GM11168 (cell line): ENCODE measurements around the gene FBXL13.
"Not testable (repeated sequence)": the region's sequence is repeated elsewhere in the genome, so short reads cannot be mapped to it uniquely, and the experiment has no call there.

Source experiments
- in situ Hi-C: fragments of 300-500 bp; cut with MboI; formaldehyde crosslinking; loops from one replicate; pipeline ENCODE4 v1.12.0; 2022; ENCODE audit warnings: low sequenced_read_pairs; ENCODE audit not compliant: unreplicated experiment

Gene FBXL13

DNA sequence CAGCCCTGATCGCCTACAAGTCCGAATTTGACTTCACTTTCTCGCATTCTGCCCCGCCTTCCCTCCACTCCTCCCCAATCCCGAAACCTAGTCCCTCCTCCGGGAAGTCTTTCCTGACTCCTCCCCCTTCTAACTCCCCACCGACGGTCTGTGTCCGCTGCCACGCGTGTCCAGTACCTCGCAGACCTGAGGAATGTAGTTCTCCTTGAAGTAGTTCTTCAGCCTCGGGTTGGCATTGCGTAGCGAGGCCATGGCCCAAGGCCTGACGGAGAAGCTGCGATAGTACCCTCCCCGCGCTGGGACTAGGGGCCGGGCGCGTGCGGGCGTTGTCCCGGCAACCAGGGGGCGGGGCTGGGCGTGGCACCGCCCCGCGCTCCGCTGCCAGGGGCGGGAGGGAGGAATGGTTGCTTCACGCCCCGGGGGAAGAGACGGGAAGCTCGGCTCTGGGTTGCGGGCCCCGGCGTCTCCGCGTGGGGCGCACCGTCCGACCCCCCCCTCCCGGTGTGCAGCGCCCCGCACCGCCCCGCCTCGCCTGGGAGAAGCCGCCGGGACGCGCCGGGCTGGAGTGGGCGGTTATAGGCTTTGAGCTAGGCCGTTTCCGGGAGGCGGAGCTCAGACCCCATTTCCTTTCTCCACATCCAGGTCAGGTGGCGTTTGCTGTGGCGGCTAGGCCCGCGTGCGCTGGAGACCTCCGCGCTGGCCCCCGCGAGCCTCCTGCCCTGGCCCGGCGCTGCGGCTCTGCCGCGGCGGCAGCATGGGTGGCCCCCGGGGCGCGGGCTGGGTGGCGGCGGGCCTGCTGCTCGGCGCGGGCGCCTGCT is at the start of gene FBXL13, which contains the start of gene ARMC10:
Gene FBXL13, minus strand, starts transcription at position 278 of the 818 bp plus-strand sequence.
Gene ARMC10, plus strand, starts transcription at position 622 of the 818 bp plus-strand sequence. Its CDS starts 133 bp downstream, at position 755.
- in situ Hi-C loops: no loop called here

DNA sequence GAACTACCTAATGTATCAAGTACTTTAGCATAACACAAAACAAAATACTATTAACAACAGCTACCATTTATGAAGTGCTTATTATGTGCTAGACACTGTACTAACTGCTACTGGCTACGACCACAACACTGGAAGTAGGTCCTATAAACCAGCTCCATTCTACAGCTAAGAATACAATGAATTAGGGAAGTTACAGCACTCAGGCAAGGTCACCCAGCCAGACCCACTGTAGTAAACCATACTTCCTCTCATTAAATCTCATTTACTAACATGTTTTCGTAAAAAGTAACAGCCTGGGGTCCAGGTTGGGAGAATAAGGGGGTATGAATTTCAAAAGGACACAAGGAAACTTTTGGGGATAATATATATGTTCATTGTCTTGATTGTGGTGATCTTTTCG is 48.9 kb upstream of the FBXL13 start:
- in situ Hi-C loops: no loop called here

- in situ Hi-C loops: no loop called here
These were observed 47.0 kb upstream of the FBXL13 start for GRCh38 chr7:103121641-103122040.

GRCh38 chr7:103120362-103120761 is 45.8 kb upstream of the FBXL13 start:
- in situ Hi-C loops: no loop called here

DNA sequence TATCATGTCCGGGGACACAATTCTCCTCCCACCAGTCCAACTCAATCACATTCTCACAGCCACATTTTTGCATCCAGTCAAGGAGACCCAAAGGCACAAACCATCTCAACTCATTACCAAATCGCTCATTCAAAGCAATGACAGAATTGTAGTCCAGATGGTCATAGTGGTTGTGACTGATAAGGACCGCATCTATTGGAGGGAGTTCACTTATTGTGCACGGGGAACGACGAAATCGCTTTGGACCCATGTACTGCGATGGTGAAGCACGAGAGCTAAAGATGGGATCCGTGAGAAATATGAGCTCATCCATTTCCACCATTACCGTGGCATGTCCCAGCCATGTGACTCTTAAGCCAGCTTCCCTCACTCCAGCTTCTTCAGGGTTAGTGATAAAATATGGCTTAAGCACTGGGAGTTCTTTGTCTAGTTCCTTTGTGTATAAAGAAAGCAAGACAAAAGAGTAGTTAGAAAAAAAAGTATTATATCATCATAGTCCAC is 45.2 kb upstream of the FBXL13 start:
- in situ Hi-C loops: no loop called here

- in situ Hi-C loops: no loop called here
These were observed 42.9 kb upstream of the FBXL13 start for GRCh38 chr7:103117465-103117864.

GRCh38 chr7:103116991-103117390 is 42.4 kb upstream of the FBXL13 start:
- in situ Hi-C loops: no loop called here

- in situ Hi-C loops: no loop called here
These were observed 41.9 kb upstream of the FBXL13 start for GRCh38 chr7:103116511-103116910.

DNA sequence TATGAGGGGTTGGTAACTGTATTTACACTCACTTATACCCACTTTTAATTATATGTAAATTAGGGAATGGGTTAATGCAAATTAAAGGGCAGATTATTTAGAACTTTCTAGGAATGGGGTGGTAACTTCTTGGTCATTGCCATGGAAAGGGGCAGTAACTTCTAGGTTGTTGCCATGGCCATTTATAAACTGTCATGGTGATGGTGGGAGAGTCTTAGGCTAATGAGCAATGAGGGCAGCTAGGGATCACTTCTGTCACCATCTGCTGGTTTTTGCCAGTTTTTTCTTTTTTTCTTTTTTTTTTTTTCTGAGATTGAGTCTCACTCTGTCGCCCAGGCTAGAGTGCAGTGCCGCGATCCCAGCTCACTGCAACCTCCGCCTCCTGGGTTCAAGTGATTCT is 41.2 kb upstream of the FBXL13 start:
- in situ Hi-C loops: no loop called here

DNA sequence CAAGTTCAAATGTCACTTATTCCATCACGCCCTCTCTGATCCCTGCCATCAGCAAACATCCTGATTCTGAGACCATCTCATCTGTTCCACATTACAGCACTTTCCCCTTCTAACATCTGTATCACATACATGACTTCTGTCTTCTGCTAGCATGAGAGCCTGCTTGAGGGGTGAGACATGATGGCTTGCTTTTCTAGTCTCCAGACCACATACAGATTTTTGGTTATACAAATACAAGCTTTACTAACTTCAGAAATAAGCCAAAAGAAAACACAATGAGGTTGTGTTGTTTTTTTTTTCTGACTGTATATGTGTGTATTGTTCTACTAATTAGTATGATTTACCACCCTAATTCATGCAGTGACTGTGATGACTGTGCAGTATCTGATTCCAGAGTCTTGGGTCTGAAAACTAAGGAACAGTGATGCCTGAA is 40.0 kb upstream of the FBXL13 start:
- in situ Hi-C loops: no loop called here

GRCh38 chr7:103113164-103113563 is 38.6 kb upstream of the FBXL13 start:
- in situ Hi-C loops: no loop called here

DNA sequence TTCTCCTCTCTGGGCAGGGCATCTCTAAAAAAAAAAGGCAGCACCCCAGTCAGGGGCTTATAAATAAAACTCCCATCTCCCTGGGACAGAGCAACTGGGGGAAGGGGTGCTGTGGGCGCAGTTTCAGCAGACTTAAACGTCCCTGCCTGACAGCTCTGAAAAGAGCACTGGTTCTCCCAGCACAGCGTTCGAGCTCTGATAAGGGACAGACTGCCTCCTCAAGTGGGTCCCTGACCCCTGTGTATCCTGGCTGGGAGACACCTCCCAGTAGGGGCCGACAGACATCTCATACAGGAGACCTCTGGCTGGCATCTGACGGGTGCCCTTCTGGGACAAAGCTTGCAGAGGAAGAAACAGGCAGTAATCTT is 32.1 kb upstream of the FBXL13 start:
- in situ Hi-C loops: not testable (repeated sequence)

GRCh38 chr7:103106005-103106702 is 31.6 kb upstream of the FBXL13 start:
- in situ Hi-C loops: no loop called here

GRCh38 chr7:103101543-103101942 is 26.9 kb upstream of the FBXL13 start:
- in situ Hi-C loops: no loop called here

GRCh38 chr7:103100348-103100747 is 25.8 kb upstream of the FBXL13 start:
- in situ Hi-C loops: no loop called here

DNA sequence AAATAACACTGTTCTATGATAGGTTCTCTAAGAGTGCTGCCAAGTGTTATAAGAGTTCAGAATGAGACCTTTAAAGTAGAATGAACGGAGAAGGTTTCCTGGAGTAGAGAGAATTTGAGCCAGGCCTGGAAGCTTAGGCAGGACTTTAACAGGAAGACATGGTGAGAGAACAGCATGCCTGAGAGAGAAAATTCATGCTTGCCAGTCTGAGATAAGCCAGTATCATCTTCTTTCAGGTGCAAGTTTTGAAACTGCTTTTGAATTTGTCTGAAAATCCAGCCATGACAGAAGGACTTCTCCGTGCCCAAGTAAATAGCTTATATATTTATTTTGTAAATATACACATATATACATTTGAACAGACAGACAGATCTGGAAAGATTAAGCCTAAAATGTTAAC is 22.4 kb upstream of the FBXL13 start:
- in situ Hi-C loops: no loop called here

DNA sequence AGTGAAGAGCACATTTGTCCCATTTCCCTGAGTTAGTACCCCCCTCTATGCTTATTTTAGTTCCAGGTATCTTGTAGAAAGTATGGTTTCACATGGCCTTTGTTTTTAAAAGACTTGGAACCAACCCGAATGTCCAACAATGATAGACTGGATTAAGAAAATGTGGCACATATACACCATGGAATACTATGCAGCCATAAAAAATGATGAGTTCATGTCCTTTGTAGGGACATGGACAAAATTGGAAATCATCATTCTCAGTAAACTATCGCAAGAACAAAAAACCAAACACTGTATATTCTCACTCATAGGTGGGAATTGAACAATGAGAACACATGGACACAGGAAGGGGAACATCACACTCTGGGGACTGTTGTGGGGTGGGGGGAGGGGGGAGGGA is 21.0 kb upstream of the FBXL13 start:
- in situ Hi-C loops: not testable (repeated sequence)

GRCh38 chr7:103094102-103094501 is 19.5 kb upstream of the FBXL13 start:
- in situ Hi-C loops: no loop called here

- in situ Hi-C loops: no loop called here
These were observed 18.8 kb upstream of the FBXL13 start for GRCh38 chr7:103093429-103093828.

- in situ Hi-C loops: not testable (repeated sequence)
These were observed 17.7 kb upstream of the FBXL13 start for GRCh38 chr7:103092321-103092720.

DNA sequence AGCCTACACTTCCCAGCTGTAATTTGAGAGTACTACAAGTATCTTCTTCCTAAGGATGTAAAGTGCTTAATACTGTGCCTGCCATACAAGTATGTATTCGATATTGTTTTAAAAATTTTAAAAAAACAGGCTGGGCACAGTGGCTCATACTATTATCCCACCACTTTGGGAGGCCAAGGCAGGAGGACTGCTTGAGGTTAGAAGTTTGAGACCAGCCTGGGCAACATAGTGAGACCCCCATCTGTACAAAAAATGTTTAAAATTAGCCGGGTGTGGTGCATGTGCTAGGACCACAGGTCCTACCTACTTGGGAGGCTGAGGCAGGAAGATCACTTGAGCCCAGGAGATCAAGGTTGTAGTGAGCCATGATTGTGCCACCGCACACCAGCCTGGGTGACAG is 8.6 kb upstream of the FBXL13 start:
- in situ Hi-C loops: no loop called here
